GM19328 (cell line): ENCODE results near the gene EBF4.

Experiments
- ATAC-seq: cut with Tn5 transposase; IDR thresholded peaks from one replicate; pipeline ENCODE4 v1.9.1; 2021; ENCODE audit warnings: mild to moderate bottlenecking, moderate library complexity; ENCODE audit not compliant: unreplicated experiment

The EBF4 gene

DNA sequence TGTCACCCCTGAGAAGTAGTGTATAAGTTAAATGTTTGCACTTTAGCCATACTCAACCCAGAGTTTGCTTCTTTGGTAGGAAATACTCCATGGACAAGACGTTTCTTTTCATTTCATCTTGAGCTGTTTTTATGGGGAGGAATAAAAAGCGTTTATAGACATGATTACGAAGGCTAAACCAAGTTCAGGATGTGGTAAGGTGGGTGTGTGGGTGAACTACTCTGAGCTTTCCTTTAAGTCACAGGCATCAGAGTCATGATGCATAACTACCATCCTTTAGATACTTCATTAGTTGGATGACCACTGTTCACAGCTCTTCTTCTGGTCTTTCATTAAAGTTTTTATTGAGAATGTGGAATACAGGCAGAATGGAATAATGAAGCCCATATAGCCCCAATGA is 48.9 kb downstream of the EBF4 start:
- ATAC-seq, result no peak

DNA sequence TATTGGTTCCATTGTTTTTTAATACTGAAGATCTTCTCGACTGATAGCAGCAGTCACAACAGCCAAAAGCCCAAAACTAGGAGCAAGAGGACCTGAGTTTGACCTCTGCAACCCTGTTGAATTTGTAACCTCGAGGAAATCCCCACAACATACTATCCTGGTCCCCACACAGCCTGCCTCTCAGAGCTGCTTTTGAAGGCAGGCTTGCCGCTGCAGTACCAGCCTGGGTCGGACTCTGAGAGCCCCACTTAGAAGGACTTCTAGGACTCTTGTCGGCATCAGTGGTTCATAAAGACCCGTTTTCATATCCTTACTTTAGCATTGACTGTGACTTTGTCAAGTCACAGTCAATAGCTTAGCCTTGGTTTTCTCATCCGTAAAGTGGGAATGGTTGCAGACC is 49.3 kb downstream of the EBF4 start:
- ATAC-seq, result no peak

GRCh38 chr20:2742431-2742830 is 49.9 kb downstream of the EBF4 start:
- no peak for ATAC-seq

GRCh38 chr20:2742934-2743559 is 50.5 kb downstream of the EBF4 start:
- ATAC-seq, result no peak

DNA sequence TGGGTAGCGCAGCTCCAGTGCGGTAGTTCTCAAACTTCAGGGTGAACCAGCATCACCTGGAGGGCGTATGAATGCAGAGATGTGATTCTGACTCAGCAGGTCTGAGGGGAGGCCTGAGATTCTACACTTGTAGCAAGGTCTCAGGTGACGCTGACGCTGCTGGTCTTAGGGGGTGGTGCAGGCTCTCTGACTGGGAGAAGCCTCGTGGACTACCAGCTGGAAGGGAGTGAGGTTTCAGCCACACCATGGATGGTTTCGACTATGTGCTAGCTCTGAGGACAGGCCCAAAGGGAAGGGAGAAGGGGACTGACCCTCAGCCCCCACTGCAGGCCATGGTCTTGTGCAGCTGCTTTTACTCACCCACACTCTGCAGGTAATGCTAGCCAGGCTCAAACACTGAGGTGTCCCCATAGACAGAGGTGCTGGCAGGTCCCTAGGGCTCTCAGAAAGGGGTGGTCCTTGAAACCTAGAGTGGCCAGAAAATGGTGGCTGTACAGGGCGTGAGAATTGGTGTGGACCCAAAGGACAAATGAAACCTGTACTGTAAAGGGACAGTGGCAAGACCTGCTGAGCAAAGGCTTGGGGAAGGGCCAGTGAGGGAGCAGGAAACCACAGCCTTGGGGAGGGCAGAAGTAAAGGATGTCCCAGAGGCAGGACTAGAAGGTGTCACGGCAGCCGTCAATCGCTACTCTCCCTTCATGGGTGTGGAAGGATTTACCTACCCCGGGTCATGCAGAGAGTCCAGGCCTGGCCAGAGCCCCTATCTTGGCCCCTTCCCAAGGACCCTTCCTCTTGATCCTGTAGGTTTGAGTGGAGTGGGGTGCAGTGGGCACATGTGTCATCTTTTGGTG is 52.7 kb downstream of the EBF4 start:
- ATAC-seq, result no peak

DNA sequence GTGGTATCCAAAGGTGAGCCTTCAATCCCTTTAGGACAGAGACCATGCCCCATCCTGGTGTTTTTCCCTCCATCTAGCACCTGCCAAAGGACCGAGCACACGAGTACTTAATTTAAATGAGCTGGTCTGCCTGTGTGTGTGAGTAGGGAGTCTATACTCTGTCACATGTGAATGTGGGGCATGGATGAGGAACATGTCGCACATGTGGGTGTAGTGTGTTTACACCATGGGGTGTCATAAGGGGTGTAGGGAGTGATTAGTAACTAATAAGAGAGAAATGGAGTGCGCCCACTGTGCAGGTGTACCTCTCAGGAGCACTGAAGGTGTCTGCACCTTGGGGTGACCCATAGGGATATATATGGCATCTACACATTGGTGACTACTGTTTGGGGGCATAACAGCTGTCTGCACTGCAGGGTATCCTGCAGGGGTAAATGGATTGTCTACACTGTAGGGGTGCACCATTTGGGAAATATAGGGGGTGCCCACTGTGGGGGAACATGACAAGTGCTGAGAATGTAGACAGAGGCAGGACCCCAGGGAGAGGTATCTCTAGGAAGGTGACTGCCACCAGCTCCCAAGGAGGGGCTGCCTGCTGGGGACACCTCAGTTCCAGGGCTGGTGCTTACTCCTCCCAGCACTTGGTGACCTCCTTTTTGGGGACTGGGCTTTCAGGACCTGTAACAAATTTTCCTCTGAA is 53.5 kb downstream of the EBF4 start:
- no peak for ATAC-seq

DNA sequence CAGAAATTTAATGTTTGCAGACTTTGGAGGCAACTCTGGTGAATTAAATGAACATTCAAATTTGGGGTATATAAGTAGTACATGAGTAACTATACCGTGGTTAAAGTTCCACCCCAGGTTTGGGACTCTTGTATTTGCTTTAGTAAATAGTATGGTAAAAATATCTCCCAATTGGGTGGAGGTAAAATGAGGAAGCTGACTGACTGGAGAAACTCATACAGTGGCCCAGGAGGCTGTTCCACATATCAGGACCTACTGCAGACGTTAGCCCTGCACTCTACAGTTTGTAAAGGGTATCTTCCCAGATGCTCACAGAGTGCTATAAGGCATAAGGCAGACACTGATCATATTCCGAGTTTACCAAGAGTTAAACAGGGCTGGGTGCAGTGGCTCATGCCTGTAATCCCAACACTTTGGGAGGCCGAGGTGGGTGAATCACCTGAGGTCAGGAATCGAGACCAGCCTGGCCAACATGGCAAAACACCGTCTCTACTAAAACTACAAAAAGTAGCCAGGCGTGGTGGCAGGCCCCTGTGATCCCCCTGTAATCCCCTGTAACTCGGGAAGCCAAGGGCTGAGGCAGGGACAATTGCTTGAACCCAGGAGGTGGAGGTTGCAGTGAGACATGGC is 54.2 kb downstream of the EBF4 start:
- ATAC-seq, result no peak

GRCh38 chr20:2747676-2748235 is 55.2 kb downstream of the EBF4 start:
- no peak for ATAC-seq

- ATAC-seq, result no peak
Observed at GRCh38 chr20:2748551-2749342, 56.2 kb downstream of the EBF4 start.

DNA sequence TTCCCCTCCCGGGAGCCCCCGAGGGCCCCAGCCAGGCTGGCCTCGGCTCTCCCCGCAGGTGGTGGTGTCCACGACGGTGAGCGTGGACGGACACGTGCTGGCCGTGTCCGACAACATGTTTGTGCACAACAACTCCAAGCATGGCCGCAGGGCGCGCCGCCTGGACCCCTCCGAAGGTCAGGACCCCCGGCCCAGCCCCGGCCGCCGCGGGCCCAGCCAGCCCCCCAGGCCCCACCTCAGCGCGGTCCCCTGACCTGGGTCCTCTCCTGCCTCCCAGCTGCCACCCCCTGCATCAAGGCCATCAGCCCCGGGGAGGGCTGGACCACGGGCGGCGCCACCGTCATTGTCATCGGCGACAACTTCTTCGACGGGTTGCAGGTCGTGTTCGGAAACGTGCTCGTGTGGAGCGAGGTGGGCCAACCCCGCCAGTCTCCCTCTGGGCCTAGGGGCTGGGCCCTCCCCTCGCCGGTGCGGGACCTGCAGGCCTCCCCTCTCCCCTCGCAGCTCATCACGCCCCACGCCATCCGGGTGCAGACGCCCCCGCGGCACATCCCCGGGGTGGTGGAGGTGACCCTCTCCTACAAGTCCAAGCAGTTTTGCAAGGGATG is 56.9 kb downstream of the EBF4 start:
- ATAC-seq, result no peak

- no peak for ATAC-seq
Observed at GRCh38 chr20:2749951-2750490, 57.4 kb downstream of the EBF4 start.

DNA sequence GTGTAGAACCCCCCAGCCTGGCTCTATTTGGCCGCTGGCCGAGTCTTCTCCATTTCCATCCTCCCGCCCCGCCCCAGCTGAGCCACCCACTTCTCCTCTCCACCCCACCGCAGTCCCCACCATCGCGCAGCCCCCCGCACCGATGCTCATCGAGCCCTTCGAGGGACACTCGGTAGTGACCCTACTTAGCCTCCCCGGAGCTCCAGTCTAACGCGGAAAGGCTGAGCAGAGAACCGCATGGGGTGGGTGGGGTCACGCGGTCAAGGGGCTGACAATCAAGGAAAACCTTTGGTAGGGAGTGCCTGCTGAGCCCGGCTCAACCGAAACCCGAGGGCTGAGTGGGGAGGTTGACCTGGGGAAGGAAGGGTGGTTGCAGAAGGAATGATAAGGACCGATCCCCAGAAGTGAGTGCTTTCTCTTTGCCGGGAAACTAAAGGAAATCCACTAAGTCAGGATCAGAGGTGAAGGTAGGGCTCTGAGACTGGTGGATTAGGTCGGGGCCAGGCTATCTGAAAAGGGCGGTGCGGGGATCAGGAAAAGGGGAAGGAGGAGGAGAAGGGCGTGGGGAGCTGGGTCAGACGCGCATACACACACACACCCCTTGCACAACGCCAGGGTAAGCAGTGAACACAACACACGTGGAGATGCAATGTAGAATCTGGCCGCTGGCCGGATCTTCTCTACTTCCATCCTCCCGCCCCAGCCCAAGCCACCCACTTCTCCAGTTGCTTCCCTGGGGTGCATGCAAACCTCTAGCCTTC is 58.1 kb downstream of the EBF4 start:
- ATAC-seq, result no peak

DNA sequence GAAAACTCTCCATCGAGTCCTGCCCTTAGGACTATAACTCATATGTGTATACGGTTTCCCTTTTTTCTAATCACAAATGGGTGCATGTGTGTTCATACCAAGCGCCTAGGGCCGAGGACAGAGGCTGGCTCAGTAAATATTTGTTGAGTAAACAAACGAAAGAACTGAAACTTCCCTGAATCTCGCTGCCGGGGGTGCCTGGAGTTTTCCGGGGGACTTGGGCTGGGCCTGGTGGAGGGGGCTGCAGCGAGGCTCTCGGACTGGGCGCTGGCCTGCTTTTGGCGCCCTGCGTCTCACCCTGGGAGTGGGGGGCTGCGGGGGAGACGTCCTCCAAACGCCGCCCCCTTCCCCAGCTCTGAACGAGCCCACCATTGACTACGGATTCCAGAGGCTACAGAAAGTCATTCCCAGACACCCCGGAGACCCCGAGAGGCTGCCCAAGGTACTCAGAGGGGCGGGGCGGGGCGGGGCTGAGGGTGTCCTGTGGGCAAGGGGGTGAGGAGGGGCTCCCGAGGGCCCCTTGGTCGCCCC is 58.8 kb downstream of the EBF4 start:
- no peak for ATAC-seq

- no peak for ATAC-seq
Observed at GRCh38 chr20:2751878-2752566, 59.4 kb downstream of the EBF4 start.

GRCh38 chr20:2752567-2753460 is 60.2 kb downstream of the EBF4 start:
- ATAC-seq, result no peak

DNA sequence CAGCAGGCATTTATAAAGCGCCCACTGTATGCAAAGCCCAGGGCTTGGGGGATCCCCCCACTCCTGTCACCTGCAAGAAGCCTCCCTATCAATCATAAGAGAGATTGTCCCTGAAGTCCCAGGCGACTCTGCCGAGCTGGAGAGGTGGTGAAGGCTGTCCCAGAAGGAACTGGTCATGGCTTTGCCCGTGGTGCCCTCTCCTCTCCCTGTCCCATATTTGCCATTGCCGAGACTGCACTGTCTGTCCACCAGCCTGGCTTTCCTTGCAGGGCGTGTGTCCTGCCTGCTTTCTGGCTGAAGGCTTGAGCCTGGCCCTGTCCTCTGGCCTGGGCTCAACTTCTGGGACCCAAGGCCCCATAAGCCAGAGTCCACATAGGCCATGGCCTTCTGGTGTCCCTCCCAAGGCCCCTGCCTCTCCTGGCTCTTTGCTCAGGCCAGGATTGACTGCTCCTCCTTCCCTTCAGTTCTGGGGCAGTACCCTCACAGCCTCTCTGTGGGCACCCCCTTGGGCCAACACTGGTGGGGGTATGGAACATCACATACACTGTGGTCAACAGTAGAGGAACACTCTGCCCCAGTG is 61.0 kb downstream of the EBF4 start:
- no peak for ATAC-seq

GRCh38 chr20:2754424-2754823 is 61.8 kb downstream of the EBF4 start:
- no peak for ATAC-seq
